Panc1 (cell line): ENCODE data around the gene DNAJC13. TPM values are rescaled to one million over a fixed set of nuclear protein-coding genes. Genes with fewer than 3 reads are reported as not detected.

Source experiments
- ATAC-seq: fragments of 200-7000 bp; cut with Tn5 transposase; 2 replicates; pipeline ENCODE4 v1.9.1; 2020; ENCODE audit warnings: mild to moderate bottlenecking, moderate library complexity
- BruUV-seq: library from RNA; stranded (reverse); fragments of 400-500 nt; replicated peaks from 2 replicates; lab custom pipeline; 2021; lab: Mats Ljungman, UMichigan
- CTCF ChIA-PET: fragments of 300-600 bp; sonication (Branson Sonifier 250); formaldehyde crosslinking; loops from one replicate; lab custom pipeline; 2022; ENCODE audit warnings: antibody characterized with exemption; lab: Charles Lee
- POLR2A ChIA-PET: fragments of 300-600 bp; sonication (Branson Sonifier 250); formaldehyde crosslinking; loops from one replicate; lab custom pipeline; 2022; ENCODE audit warnings: antibody characterized with exemption; lab: Charles Lee
- DNase-seq: peaks from one replicate; pipeline ENCODE4 v3.0.0-alpha.2; 2010; ENCODE audit warnings: low read depth, low spot score
- H3K27ac ChIP-seq: 2 replicates; pipeline ENCODE4 v1.5.1; 2011; ENCODE audit warnings: mild to moderate bottlenecking, low read length, inconsistent platforms
- H3K27me3 ChIP-seq: fragments of 200-500 bp; sonication (Bioruptor generic); 2 replicates; pipeline ENCODE4 v1.6.0; 2014; ENCODE audit warnings: low read length, inconsistent platforms; ENCODE audit not compliant: control insufficient read depth, insufficient read depth
- H3K36me3 ChIP-seq: fragments of 200-500 bp; sonication (Bioruptor generic); 2 replicates; pipeline ENCODE4 v1.5.1; 2014; ENCODE audit warnings: inconsistent platforms, mild to moderate bottlenecking, low read length, moderate library complexity; ENCODE audit not compliant: control insufficient read depth, insufficient read depth
- H3K4me1 ChIP-seq: 2 replicates; pipeline ENCODE4 v1.5.1; 2011; ENCODE audit warnings: inconsistent platforms, mild to moderate bottlenecking, low read length, moderate library complexity; ENCODE audit not compliant: control insufficient read depth, insufficient read depth
- H3K4me3 ChIP-seq, 2 experiments: 2 replicates each; pipeline ENCODE4 v1.5.1; 2011 to 2012; ENCODE audit warnings: low read depth in 2 of 2, low read length in 2 of 2, mild to moderate bottlenecking in 2 of 2, inconsistent platforms in 1 of 2, moderate library complexity in 1 of 2
- H3K9me3 ChIP-seq: fragments of 200-500 bp; sonication (Bioruptor generic); 2 replicates; pipeline ENCODE4 v1.5.1; 2014; ENCODE audit warnings: low read depth, mild to moderate bottlenecking, inconsistent platforms, low read length, moderate library complexity; ENCODE audit not compliant: control insufficient read depth, insufficient read depth
- POLR2AphosphoS5 ChIP-seq: IDR thresholded peaks from 2 replicates; pipeline ENCODE4 v1.6.1; 2012; ENCODE audit warnings: mild to moderate bottlenecking, low read depth, low read length, moderate library complexity
- SIN3A ChIP-seq: IDR thresholded peaks from 2 replicates; pipeline ENCODE4 v1.6.1; 2012; ENCODE audit warnings: low read depth, mild to moderate bottlenecking, low read length, moderate library complexity, borderline replicate concordance; ENCODE audit not compliant: insufficient read depth
- TCF7L2 ChIP-seq: IDR thresholded peaks from 2 replicates; pipeline ENCODE4 v1.6.1; 2011; ENCODE audit warnings: mild to moderate bottlenecking, low read depth, low read length, inconsistent platforms
- in situ Hi-C: cut with HindIII; loops from 2 replicates; pipeline ENCODE4 v1.10.0; 2016; ENCODE audit warnings: low sequenced_read_pairs, low pct_unique_long_range_greater_than_20kb
- intact Hi-C: fragments of 100-400 bp; cut with micrococcal nuclease; formaldehyde crosslinking; loops from one replicate; pipeline ENCODE4 v1.10.0; 2022; ENCODE audit not compliant: unreplicated experiment
- total RNA-seq: library from RNA; stranded (reverse); gene quantifications from one replicate; pipeline ENCODE4 v1.2.1, GENCODE V29; 2021; ENCODE audit not compliant: unreplicated experiment
- TF ChIP-seq, protein P1 (sequence below): fragments of 450-650 bp; IDR thresholded peaks from 2 replicates; pipeline ENCODE4 v1.5.1; 2017; ENCODE audit warnings: mild to moderate bottlenecking
- TF ChIP-seq, protein P2 (sequence below), 2 experiments: IDR thresholded peaks; 2 replicates each; pipeline ENCODE4 v1.6.1; 2011 to 2012; ENCODE audit warnings: low read depth in 2 of 2, control low read depth in 1 of 2, low read length in 1 of 2, mild to moderate bottlenecking in 1 of 2, moderate library complexity in 1 of 2; ENCODE audit not compliant: insufficient read depth in 1 of 2

Gene DNAJC13
- total RNA-seq, 1 experiment from 2014 or later, result 54.2 TPM

- BruUV-seq, result no TSS peak
Measured at GRCh38 chr3:132521901-132522300, 104.6 kb downstream of the DNAJC13 start.

DNA sequence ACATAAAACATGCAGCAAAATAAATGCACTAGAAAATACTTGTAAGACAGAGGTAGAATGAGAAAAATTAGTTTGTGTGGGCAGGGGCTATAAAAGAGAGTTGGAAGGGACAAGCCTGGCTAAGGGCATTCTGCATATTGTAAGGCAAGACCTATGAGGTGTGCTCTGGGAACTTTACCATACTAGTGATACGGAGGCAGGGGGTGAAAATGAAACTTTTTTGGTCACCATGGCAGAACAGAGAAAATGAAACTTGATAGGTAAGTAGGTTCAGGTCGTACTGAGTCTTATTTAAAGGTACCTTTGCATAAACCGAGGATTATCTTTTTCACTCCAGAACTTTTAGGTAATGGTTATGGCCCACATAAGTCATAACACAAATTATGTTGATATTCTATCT is 105.1 kb downstream of the DNAJC13 start:
- H3K4me3 ChIP-seq, result no peak overlapping the region
- ATAC-seq (no peak), DNase-seq (no peak)
- H3K4me1 ChIP-seq, result no peaks in the 10 kb centered on the region
- in situ Hi-C loops, result no loop called here
- ChIA-PET CTCF (no interaction called here), POLR2A (no interaction called here)
- no peaks in the 10 kb centered on the region for H3K9me3 ChIP-seq
- intact Hi-C loops, result no loop called here
- no TSS peak for BruUV-seq
- TF ChIP-seq SIN3A (no peak), TCF7L2 (no peak)
- TF ChIP-seq, protein P1, sequence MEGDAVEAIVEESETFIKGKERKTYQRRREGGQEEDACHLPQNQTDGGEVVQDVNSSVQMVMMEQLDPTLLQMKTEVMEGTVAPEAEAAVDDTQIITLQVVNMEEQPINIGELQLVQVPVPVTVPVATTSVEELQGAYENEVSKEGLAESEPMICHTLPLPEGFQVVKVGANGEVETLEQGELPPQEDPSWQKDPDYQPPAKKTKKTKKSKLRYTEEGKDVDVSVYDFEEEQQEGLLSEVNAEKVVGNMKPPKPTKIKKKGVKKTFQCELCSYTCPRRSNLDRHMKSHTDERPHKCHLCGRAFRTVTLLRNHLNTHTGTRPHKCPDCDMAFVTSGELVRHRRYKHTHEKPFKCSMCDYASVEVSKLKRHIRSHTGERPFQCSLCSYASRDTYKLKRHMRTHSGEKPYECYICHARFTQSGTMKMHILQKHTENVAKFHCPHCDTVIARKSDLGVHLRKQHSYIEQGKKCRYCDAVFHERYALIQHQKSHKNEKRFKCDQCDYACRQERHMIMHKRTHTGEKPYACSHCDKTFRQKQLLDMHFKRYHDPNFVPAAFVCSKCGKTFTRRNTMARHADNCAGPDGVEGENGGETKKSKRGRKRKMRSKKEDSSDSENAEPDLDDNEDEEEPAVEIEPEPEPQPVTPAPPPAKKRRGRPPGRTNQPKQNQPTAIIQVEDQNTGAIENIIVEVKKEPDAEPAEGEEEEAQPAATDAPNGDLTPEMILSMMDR, result no peak
- TF ChIP-seq, protein P2, sequence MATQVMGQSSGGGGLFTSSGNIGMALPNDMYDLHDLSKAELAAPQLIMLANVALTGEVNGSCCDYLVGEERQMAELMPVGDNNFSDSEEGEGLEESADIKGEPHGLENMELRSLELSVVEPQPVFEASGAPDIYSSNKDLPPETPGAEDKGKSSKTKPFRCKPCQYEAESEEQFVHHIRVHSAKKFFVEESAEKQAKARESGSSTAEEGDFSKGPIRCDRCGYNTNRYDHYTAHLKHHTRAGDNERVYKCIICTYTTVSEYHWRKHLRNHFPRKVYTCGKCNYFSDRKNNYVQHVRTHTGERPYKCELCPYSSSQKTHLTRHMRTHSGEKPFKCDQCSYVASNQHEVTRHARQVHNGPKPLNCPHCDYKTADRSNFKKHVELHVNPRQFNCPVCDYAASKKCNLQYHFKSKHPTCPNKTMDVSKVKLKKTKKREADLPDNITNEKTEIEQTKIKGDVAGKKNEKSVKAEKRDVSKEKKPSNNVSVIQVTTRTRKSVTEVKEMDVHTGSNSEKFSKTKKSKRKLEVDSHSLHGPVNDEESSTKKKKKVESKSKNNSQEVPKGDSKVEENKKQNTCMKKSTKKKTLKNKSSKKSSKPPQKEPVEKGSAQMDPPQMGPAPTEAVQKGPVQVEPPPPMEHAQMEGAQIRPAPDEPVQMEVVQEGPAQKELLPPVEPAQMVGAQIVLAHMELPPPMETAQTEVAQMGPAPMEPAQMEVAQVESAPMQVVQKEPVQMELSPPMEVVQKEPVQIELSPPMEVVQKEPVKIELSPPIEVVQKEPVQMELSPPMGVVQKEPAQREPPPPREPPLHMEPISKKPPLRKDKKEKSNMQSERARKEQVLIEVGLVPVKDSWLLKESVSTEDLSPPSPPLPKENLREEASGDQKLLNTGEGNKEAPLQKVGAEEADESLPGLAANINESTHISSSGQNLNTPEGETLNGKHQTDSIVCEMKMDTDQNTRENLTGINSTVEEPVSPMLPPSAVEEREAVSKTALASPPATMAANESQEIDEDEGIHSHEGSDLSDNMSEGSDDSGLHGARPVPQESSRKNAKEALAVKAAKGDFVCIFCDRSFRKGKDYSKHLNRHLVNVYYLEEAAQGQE (IDR thresholded peaks at IDR 0.05; ENCODE audit: insufficient read depth in 1 of 2, low read depth in 2 of 2, low read length in 1 of 2), result no peak
- H3K27ac ChIP-seq, result no peak overlapping the region
- H3K36me3 ChIP-seq, result peaks cover 28% of the 10 kb centered on the region
- no peaks in the 10 kb centered on the region for H3K27me3 ChIP-seq

More at GRCh38 chr3:132521901-132522300, 104.6 kb downstream of the DNAJC13 start:
- Histone ChIP-seq H3K4me1 (no peaks in the 10 kb centered on the region), H3K27ac (no peak overlapping the region), H3K27me3 (no peaks in the 10 kb centered on the region), H3K36me3 (peaks cover 27% of the 10 kb centered on the region), H3K4me3 (no peak overlapping the region), H3K9me3 (no peaks in the 10 kb centered on the region)
- DNase-seq (no peak), ATAC-seq (no peak)
- intact Hi-C loops, result no loop called here
- TF ChIP-seq SIN3A (no peak), TCF7L2 (no peak), POLR2AphosphoS5 (no peak)
- TF ChIP-seq, protein P2 (IDR thresholded peaks at IDR 0.05; ENCODE audit: insufficient read depth in 1 of 2, low read depth in 2 of 2, low read length in 1 of 2), result no peak
- TF ChIP-seq, protein P1, result no peak
- in situ Hi-C loops, result no loop called here
- POLR2A ChIA-PET, result no interaction called here
- CTCF ChIA-PET, result no interaction called here
